GM19023 (cell line): ENCODE results near the gene PIK3C3.
A peak's percentile ranks its signal among the peaks of the same experiment; 100 is the strongest.
"Not testable (repeated sequence)": the region's sequence is repeated elsewhere in the genome, so short reads cannot be mapped to it uniquely, and the experiment has no call there.

Source experiments
- ATAC-seq: cut with Tn5 transposase; IDR thresholded peaks from one replicate; pipeline ENCODE4 v1.9.1; 2021; ENCODE audit warnings: mild to moderate bottlenecking, moderate library complexity; ENCODE audit not compliant: unreplicated experiment

PIK3C3 gene

DNA sequence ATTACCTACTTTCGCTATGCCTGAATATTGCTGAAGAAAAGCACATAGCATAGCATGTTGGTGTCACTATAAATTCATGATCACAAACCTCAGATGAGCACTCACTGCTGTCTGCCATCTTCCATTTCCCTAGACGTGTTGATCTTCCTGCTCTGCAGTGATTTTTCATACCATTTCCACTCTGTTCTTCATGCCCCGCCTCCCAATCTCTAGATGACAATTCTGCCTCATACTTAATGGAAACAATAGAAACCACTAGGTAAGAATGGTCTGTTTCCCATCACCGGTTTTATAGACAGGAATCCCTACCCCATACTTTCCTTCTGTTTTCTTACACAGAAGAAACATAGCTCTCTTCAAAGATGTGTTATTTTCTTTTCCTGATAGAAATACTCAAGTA is 63.8 kb downstream of the PIK3C3 start:
- no peak for ATAC-seq

DNA sequence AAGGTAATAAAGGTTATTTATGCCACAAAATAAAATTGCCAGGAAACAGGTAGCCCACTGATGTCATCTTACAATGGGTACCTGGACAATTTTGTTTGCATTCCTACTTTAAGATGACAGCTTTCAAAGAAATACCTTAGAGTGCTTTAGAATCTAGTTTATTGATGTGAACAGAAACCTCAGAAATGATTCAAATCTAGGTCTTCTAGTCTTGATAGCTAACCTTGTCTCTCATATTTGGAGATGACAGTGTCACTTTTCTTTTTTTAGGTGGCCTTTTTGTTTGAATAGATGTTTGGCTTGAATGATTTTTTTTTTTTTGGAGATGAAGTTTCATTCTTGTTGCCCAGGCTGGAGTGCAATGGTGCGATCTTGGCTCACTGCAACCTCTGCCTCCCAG is 69.1 kb downstream of the PIK3C3 start:
- no peak for ATAC-seq

DNA sequence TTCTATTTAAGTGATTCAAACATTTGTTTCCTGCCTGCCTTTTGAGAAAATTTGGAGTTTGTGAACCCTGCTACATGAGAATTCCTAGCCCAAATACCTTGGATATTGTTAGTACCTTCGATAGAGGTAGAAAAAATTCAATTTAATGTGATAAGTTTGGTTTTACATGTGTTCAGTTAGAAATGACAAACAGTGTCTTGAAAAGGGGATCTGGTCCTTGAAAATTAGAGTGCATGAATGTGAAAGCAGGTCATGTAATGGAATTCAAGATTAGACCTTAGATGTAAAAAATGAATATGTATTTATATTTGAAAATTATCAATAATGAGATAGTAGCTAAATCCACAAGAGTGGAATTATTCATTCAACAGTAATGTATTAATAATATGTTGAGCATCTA is 70.5 kb downstream of the PIK3C3 start:
- ATAC-seq, result peak; percentile 19

DNA sequence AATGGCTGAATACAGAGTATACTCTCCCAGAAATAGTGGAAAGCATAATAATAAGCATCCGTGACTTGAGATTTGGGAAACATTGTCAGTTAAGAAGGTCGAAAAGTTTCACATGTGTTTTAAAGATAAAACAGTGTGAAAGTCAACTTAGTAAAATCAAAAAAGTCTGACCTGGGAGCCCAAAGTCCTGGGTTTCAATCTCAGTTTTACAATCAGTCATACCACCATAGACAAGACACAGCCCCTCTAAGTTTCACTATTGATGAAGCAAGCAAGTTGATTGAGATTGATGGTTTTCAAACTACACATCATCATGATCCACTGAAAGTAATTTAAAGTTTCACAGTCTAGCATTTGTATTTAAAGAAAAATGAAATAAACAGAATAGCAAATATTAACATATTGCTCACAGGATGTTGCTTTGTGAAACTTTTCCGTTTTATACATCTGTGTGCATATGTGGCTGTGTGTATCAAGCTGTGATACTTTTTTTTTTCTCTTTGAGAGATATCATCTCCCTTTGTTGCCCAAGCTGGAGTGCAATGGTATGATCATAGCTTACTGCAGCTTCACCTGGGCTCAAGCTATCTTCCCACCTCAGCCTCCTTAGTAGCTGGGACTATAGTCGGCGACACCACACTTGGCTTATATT is 71.1 kb downstream of the PIK3C3 start:
- ATAC-seq, result peak; percentile 87

DNA sequence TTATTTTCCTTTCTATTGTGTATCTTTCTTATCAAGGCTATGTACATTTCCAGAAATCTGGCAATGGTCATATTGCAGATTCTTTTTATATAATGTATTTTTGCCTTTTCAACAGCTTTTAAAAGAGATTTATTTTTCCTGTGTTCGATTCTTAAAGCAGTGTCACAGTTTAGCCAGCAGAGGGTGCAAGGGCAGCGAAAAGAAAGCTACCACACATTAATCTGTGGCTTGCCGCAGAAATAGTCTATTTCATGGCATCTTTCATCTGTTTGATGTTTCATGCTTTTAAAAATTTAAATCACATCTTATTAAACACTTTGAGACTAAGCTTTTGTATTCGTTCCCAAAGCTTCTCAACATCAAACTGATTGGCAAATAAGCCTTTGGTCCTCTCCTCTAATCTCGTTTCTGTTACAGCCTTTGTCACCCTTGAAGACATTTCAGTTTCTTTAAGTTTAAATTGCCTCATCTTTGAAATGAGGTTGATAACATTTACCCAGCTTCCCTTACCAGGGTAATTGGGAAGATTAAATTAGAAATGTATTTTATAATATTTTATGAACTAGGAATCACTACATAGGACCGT is 73.3 kb downstream of the PIK3C3 start:
- ATAC-seq, result no peak

DNA sequence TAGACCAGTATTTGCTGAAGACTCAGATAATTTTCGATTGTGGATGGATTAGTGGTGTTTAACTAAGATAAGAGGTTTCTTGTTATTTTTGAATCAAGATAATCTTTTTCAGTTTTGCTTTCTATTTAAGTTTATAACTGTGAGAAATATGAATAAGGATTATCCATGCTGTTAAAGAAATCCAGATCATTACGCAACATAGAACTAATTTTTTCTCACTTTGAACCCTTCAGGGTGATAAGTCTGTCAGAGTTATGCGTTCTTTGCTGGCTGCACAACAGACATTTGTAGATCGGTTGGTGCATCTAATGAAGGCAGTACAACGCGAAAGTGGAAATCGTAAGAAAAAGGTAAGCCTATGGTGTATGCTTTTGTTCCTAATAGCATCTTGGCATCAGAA is 74.1 kb downstream of the PIK3C3 start:
- ATAC-seq, result no peak

DNA sequence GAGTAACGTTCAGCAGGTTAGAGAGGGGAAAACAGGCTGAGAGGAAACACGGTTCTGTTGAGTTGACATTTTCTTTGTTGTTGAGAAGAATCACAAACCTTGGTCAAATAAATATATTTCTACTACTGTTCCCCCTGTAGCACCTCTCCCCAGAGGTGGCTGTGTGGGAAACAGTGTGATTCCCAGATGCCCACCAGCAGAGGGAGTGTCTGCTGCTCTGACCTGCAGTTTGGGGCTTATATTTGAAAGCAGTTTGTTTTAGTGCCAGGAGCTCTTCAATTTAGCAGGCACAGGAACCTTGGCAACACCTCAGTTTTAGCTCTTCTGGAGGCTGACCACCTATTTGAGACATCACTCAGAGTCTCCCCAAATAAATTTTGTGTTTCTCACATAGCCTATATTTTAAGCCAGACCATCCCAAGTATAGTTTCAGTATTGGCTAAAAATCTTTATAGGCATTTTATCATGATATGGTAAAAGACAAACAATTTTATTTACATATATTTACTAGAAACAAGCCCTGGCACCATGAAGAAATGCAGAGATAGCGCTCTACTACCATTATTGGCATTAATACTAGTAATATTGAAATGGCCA is 75.7 kb downstream of the PIK3C3 start:
- ATAC-seq, result no peak

DNA sequence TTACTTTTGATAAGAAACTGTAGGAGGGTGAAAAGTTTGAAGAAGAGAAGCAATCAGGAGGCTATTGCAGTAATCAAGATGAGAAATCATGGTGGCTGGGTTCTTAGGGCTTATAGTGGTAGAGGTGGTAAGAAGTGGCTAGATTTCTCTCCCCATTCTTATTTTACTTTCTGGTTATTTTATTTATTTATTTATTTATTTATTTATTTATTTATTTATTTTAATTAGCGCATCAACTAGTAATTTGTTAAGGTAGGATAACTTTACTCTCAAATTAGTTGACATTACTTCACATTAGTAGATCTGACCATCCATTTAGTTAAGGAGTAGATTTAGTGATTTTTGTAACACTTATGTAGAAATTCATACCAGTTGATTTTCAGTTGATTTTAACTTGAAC is 77.4 kb downstream of the PIK3C3 start:
- ATAC-seq, result no peak

DNA sequence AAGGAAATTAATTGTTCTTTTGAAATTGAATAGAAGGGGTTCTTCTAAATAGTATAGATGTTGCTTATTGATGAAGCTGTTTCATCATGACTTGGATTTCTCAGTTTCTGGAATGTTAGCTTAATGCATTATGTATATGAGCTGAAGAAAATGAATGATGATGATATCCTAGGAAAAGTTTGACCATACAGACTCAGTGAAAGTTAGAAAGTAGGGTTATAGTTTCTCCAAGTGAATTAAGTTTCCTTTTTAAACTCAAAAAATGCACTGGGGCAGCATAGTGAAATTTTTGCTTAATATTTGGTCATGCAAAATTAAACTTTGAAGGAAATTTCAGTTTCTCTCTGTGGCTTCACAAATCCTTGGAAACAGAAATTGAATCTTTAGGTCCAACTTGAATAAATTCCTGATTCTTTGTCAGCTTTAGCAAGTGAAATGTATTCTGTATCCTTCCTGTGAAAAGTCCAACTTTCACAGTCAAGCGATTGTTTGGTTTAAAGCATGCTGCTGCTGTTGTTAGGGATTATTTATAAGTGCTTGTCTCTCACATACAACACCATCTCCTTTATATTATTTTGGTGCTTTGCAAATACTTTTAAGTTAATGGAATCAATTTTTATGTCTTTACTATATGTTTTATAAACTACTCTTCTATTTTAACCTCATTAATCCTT is 78.2 kb downstream of the PIK3C3 start:
- ATAC-seq, result no peak

DNA sequence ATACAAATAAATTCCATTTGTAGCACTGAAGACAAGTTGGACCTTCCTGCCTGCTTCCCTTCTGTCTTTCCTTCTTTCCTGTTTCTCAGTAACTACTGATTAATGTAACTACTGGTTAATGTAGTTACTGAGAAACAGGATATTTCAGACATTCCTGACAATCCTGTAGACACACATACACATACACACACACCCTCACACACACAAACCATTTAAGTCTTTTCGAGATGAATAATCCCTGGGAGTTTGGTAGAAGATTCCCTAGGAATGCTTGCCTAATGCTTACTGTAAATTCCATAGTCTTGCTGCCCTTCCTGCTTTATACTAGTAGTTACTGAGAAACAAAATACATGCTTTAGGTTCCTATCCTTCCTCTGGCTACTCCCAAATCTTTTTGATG is 83.9 kb downstream of the PIK3C3 start:
- ATAC-seq, result no peak

DNA sequence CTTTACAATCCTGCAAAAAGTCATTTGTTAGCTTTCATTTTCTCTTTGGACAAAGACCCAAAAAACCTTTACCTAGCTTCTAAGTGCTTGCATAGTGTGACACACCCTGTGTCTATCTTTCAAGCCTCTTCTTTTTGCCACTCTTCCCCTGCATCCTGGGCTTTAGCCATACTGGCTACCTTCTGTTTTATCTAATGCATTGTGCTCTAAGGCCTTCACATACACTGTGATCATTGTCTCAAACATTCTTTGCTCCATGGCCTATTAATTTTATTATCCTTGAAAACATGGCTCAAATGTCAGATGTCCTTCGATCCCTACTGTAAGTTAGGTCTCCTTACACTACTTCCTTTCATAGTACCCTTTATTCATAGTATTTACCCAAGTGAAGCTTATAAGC is 84.4 kb downstream of the PIK3C3 start:
- ATAC-seq, result no peak

DNA sequence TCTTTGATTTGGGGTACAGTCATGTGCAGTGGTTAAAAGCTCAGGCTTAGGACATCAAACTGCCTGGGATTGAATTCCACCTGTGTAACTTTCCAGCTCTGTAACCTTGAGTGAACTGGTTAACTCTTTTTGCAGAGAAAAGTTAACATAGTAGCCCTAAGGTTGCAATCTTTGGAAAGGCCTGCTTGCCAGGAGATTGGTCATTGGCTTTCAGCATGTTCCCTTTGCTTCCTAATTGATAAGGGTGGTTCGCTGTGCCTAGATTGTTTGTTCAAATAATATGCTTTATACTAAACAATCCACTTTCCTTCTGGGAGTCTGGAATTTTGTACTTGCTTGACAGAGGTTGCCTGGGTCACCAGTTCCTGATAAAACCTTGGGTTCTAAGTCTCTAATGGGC is 86.8 kb downstream of the PIK3C3 start:
- ATAC-seq, result no peak

DNA sequence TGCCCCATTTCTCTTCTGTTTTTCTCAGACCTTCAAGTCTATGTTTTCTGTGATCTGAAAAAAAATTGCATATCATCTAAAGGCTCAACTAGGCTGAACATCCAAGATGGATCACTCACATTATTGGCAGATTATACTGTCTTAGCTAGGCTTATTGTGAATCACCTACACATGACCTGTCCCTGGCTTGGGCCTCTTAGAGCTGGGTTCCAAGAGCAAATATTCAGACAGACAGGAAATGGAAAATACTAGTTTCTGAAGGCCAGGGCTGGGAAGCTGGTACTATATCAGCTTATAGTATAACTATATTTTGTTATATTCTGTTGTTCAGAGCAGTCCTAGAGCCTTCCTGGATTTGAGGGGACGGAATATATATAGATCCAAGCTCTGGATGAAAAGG is 90.3 kb downstream of the PIK3C3 start:
- ATAC-seq, result no peak

DNA sequence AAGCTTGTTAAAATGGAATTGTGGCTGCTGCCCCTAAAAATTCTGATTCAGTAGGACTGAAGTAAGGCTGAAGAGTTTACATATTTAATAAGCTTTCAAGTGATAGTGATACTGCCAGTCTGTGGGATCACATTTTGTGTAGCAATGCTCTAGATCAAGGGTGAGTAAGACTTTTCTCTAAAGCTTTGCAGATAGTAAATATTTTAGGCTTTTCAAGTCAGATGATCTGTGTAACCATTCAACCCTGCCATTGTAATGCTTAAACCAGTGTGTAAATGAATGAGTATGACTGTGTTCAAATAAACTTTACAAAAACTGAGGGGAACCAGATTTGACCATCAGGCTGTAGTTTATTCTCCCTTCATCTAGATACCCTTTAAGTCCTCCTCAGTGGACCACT is 92.7 kb downstream of the PIK3C3 start:
- ATAC-seq, result no peak

DNA sequence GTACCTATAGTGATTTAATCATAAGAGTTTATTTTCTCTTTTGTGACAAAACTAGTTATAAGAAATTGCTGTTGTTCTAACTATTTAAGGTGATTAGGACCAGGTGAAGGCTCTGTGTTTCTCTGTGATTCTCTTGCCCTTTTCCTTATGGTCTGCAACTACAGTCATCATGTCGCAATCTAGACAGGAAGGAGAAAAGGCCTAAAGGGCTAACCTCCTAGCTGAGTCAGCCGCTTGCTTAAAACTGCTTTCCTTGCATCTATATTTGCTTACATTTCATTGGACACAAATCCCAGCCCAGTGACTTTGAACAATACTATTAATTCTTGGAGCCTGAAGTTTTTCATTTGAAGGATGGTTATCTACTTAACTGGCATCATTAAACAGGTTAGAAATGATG is 93.1 kb downstream of the PIK3C3 start:
- no peak for ATAC-seq

DNA sequence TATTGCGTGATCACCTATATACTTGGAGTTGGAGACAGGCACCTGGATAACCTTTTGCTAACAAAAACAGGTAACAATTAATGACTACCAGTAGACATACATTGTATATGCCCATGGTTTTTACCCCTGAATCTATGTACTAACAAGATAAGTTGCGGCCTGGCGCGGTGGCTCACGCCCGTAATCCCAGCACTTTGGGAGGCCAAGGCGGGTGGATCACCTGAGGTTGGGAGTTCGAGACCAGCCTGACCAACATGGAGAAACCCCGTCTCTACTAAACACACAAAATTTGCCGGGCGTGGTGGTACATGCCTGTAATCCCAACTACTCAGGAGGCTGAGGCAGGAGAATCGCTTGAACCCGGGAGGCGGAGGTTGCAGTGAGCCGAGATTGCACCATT is 94.5 kb downstream of the PIK3C3 start:
- ATAC-seq, result not testable (repeated sequence)

DNA sequence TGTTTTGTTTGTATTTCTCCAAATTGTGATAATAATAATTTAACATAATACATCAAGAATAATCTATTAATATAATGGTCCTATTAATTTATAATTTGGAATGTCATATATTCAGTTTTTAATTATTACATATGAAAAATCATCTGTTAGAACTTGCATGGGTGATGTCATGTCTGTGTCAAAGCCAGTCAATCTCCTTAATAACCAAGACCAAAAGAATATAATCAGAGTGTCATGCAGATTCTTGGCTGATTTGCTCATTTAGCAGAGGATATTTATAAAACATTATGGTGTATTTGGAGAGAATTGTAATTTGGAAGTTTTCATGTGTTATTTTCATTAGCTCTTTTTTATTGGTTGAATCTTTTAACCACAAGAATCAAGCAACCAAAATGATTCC is 96.4 kb downstream of the PIK3C3 start:
- no peak for ATAC-seq

DNA sequence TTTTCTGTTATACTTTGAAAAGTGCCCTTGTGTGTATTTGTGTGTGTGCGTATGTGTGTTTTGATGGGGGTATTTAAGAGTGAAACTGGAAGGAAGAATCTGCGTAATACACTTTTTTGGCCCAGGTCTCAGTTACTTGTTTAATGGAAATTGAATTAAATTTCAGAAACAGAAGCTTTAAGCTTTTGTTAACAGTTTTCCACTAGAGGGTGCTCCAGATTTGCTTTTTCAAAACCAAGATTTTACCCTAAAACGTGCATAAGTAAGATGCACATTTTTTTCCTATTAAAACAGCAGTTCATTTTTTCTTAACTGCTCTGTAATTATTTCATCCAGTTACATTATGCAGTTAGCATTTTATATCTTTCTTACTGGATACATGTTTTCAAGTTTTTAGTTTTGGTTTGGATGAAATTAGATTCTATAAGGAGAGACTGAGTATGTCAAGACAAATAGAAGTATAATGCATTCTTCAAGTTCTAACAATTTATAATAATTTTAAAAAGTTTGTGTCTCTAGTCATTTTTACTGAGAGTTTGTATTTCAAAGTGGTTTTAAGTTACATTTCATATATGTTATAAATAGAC is 97.2 kb downstream of the PIK3C3 start:
- ATAC-seq, result no peak

DNA sequence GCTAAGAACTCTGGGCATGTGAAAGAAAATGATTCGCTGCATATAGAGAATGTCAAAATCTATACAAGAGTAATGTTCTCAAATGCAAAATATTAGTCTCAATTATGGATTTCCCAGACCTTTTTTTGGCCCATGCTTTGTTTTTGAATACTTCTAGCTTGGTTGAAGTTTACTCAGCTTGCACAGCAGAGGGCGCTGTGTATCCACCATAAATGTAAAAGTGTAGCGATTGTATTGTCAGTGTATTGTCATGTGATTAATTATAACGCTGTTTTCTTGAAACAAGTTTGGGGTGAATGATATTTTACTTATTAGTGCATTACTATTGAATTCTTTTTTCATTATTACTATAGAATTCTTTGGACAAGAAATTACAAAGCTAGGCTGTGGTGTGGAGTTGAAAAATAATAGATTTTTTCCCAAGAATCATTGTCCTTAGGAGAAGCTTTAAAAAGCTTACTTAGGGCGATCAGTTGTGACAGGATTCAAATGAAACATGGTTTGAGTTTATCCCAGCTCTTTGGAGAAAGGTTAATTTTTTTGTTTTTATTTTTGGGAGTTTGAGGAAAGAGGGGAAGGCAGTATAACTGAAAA is 98.3 kb downstream of the PIK3C3 start:
- ATAC-seq, result peak; percentile 84

DNA sequence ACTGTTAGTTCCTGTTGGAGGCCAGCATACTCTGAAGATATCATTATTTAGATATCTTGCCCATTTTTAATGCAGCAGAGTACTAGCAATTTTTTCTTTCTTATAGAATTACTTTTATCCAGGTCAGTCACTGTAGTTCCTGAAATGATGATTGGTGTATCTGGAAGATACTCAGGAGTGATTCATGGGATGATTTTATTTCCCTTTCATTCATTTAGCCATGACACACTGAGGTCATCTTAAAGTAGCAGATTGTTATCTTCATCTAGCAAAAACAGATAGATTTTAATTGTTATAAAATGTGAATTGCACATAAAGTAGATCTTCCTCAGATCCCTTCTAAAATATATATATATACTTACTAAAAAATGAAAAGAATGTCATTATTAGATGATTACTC is 109.1 kb downstream of the PIK3C3 start:
- ATAC-seq, result no peak

DNA sequence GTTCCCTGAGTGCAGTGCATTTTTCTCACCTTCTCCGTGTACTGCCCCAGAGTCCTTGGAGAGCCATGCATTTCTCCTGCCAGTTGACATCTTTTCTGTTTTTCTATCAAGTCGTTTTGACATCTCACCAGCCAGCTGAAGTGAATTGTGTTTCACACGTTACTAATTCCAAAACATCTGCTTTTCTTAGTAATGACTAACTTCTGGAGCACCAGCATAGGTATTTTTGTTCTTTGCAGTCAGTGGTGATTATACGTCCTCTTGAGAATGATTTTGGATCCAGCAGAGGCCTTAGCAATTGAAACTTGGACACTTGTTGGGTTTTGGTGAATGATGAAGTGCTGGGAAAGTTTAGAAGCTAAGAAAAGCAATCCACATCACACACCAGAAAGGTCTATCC is 112.5 kb downstream of the PIK3C3 start:
- ATAC-seq, result no peak
